Activated T-cell treated with anti-CD3 and anti-CD28 coated beads, Interleukin-2, amount 50 U/mL, for 1 hour (primary cell): ENCODE measurements around the gene DEFB123.
"Not testable (repeated sequence)": the region's sequence is repeated elsewhere in the genome, so short reads cannot be mapped to it uniquely, and the experiment has no call there.

Experiments used
- DNase-seq: peaks from one replicate; pipeline ENCODE4 v3.0.0-alpha.2; 2020

DEFB123 gene

GRCh38 chr20:31440012-31440659, at the start of gene DEFB123:
Gene DEFB123 (plus strand): TSS chr20:31440632. CDS start chr20:31440699, 67 bp downstream.
- DNase-seq = no peak

- DNase-seq = no peak
These were observed 47.6 kb upstream of the DEFB123 start for GRCh38 chr20:31392836-31393235.

DNA sequence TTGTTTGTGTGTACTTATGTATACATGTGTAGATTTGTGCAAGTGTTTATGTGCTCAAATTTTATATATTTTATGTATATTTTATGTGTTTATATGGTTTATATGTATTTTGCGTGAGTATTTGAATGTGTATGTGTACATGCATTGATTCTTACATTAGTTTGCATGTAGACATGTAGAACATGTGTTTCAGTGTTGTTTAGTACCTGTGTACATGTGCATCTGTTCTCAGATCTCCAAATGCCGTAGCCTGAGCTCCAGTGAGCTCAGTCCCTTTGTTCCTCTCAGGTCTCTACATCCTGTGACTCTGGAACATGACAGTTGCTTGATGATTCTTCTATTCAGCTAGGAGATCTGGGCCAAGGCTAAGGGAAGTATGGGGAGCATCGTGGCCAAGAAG, 45.5 kb upstream of the DEFB123 start:
- no peak for DNase-seq

- no peak for DNase-seq
These were observed 36.5 kb upstream of the DEFB123 start for GRCh38 chr20:31403886-31404285.

DNA sequence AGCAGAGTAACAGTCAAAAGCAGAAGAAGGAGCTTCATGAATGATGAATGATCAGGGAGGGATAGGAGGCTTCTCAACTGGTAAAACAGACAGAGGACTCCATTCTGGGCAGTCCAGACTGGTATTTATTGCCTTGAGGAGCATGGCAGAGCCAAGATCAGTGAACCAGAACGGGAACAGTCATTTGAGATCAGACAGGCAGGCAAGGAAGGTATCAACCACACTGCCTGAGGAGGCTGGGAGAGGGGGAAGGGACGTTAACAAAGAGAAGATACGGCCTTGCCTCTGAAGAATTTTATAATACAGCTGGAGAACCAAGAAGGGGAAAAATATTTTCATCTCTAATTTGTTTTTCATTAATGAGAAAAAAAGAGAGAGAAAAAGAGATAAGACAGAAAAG, 34.3 kb upstream of the DEFB123 start, which contains the start of gene DEFB121:
TSS of gene DEFB121 (minus strand) at position 101 of the 400 bp plus-strand sequence. CDS start at position 38, 63 bp downstream.
- no peak for DNase-seq

DNA sequence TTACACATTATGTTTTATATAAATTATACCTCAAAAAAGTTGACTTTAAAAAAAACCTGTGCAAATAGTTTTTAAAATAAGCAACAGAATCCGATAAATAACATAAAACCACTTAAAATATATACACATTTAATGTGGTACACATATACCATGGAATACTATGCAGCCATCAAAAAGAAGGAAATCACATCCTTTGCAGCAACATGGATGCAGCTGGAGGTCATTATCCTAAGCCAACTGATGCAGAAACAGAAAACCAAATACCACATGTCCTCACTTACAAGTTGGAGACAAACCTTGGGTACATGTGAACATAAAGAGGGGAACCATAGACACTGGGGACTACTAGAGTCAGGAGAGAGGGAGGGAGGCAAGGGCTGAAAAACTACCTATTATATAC, 30.4 kb upstream of the DEFB123 start:
- no peak for DNase-seq

GRCh38 chr20:31414381-31414780, 26.1 kb upstream of the DEFB123 start:
- no peak for DNase-seq

DNA sequence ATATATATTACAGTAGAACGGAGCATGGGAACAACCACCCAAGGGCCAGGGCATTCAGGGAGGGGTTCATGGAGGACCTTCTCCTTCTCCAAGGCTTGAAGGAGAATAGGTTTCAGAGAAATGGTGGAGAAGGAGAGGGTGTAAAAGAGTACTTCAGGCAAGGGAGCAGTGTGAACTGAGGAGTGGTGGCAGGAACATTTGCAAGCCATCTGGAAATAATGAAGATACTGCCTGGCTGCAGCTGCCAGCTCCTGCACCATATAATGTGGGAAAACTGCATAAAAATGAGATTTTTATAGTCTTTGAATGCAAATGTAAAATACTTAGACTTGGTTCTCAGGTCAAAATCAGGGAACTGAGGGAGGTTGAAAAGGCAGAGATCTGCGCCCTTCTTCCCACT, 24.8 kb upstream of the DEFB123 start:
- DNase-seq = no peak

- no peak for DNase-seq
These were observed 22.1 kb upstream of the DEFB123 start for GRCh38 chr20:31418307-31418706.

GRCh38 chr20:31425797-31426196, 14.6 kb upstream of the DEFB123 start:
- DNase-seq = no peak

DNA sequence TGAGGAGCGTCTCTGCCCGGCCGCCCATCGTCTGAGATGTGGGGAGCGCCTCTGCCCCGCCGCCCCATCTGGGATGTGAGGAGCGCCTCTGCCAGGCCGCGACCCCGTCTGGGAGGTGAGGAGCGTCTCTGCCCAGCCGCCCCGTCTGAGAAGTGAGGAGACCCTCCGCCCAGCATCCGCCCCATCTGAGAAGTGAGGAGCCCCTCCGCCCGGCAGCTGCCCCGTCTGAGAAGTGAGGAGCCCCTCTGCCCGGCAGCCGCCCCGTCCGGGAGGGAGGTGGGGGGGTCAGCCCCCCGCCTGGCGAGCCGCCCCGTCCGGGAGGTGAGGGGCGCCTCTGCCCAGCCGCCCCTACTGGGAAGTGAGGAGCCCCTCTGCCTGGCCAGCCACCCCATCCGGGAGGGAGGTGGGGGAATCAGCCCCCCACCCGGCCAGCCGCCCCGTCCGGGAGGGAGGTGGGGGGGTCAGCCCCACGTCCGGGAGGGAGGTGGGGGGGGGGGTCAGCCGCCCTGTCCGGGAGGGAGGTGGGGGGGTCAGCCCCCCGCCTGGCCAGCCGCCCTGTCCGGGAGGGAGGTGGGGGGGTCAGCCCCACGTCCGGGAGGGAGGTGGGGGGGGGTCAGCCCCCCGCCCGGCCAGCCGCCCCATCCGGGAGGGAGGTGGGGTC, 13.4 kb upstream of the DEFB123 start:
- DNase-seq = not testable (repeated sequence)

DNA sequence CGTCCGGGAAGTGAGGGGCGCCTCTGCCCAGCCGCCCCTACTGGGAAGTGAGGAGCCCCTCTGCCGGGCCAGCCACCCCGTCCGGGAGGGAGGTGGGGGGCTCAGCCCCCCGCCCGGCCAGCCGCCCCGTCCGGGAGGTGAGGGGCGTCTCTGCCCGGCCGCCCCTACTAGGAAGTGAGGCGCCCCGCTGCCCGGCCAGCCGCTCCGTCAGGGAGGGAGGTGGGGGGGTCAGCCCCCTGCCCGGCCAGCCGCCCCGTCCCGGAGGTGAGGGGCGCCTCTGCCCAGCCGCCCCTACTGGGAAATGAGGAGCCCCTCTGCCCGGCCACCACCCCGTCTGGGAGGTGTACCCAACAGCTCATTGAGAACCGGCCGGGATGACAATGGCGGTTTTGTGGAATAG, 12.9 kb upstream of the DEFB123 start:
- DNase-seq = not testable (repeated sequence)

DNA sequence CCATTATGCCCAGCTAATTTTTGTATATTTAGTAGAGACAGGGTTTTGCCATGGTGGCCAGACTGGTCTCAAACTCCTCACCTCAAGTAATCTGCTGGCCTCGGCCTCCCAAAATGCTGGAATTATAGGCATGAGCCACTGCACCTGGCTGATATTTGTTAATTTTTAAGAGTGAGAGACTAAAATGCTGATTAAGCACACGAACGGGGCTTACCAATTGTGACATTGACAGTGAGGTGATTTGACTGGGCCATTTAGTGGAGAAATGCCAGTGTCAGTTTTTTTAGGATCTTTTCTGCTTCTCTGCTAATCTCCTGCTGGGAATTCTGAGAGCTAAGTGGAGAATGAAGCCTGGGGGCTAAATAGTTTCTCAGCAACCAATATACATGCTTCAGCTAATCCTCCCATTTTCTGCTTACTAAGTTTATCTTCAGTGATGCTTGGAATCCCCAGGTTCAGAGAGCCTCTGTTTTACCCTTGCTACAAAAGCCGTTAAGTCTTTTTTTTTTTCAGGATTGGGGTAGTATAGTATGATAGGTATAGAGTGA, 9.8 kb upstream of the DEFB123 start:
- no peak for DNase-seq

GRCh38 chr20:31446084-31446819, 5.8 kb downstream of the DEFB123 start:
- DNase-seq = no peak

GRCh38 chr20:31449511-31450414, 9.3 kb downstream of the DEFB123 start:
- no peak for DNase-seq

GRCh38 chr20:31452575-31452974, 12.1 kb downstream of the DEFB123 start:
- DNase-seq = no peak

GRCh38 chr20:31454361-31454760, 13.9 kb downstream of the DEFB123 start:
- DNase-seq = no peak

- DNase-seq = not testable (repeated sequence)
These were observed 30.5 kb downstream of the DEFB123 start for GRCh38 chr20:31470946-31471345.

- no peak for DNase-seq
These were observed 32.2 kb downstream of the DEFB123 start for GRCh38 chr20:31472395-31473330.

DNA sequence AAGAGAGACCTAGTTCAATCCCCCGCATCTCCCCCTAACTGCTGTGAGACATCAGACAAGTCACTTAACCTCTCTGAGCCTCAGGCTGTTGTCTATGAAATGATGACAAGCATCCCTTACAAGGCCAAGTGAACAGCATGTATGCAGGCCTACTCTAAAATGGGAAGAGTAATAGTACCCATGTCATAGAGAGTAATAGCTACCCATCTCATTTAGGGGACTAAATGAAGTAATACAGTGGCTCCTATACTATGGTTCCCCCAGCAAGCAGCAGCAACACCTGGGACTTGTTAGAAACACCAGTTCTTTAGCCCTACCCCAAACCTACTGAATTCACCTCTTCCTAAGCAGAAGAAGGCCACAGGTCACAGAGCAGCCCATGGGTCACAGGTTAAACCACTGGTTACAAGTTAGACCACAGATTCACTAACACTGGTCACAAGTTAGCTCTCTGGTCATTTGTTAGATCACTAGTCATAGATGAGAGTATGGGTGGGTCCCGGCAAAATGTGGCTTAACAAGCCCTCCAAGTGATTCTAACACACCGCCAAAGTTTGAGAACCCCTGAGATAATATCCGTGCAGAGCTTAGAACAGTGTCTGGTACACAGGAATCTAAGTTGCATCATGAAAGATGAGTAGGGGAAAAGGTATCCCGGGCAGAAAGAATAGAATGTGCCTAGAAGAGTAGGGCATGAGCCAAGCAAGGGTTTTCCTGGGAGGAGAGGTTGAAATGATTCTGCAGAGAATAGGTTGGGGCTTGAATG, 33.1 kb downstream of the DEFB123 start:
- DNase-seq = no peak

GRCh38 chr20:31474097-31474436, 33.6 kb downstream of the DEFB123 start:
- DNase-seq = no peak
